K562 (cell line): ENCODE results near the gene PRTN3. TPM values are rescaled to one million over a fixed set of nuclear protein-coding genes. Genes with fewer than 3 reads are reported as not detected.

Experiments
- ATF1 ChIP-seq, 2 experiments: fragments of 450-650 bp in 1 of 2; IDR thresholded peaks; 2 replicates each; pipeline ENCODE4 v1.6.1; 2016; ENCODE audit warnings: missing compliant biosample characterization in 1 of 2, missing genetic modification characterization in 1 of 2
- CBX1 ChIP-seq: sonication (generic); IDR thresholded peaks from 2 replicates; pipeline ENCODE4 v1.6.1; 2016; ENCODE audit warnings: antibody characterized with exemption, low read depth, mild to moderate bottlenecking
- CREB1 ChIP-seq, 2 experiments: sonication (generic) in 1 of 2; formaldehyde crosslinking in 1 of 2; IDR thresholded peaks; 2 replicates each; pipeline versions ENCODE4 v1.6.1 to v1.8.0; 2012 to 2022; ENCODE audit warnings: inconsistent platforms in 1 of 2, mild to moderate bottlenecking in 1 of 2, missing genetic modification reagents in 1 of 2, moderate library complexity in 1 of 2
- CTBP1 ChIP-seq: fragments of 450-650 bp; IDR thresholded peaks from 2 replicates; pipeline ENCODE4 v1.6.1; 2016; ENCODE audit warnings: borderline replicate concordance
- CTCF ChIP-seq, 3 experiments: IDR thresholded peaks in 2 of 3; conservative IDR thresholded peaks in 1 of 3; 2 replicates each; pipeline ENCODE4 v1.5.1; 2011 to 2012; ENCODE audit warnings: low read length in 3 of 3, mild to moderate bottlenecking in 3 of 3, control low read depth in 2 of 3, improper control_type of control experiment in 1 of 3, inconsistent platforms in 1 of 3, low read depth in 1 of 3, mixed read lengths in 1 of 3, moderate library complexity in 1 of 3; ENCODE audit not compliant: insufficient read depth in 2 of 3
- CXXC5 ChIP-seq: fragments of 250-450 bp; sonication (Bioruptor Pico); IDR thresholded peaks from 2 replicates; pipeline ENCODE4 v1.8.0; 2022; ENCODE audit warnings: inconsistent platforms, mild to moderate bottlenecking, moderate library complexity
- FIP1L1 ChIP-seq: fragments of 200-400 bp; formaldehyde crosslinking; IDR thresholded peaks from 2 replicates; pipeline ENCODE4 v1.6.1; 2018; ENCODE audit warnings: mild to moderate bottlenecking, low read depth, low read length; ENCODE audit not compliant: poor library complexity, severe bottlenecking
- HMGN3 ChIP-seq: IDR thresholded peaks from 2 replicates; pipeline ENCODE4 v1.6.1; 2011; ENCODE audit warnings: borderline replicate concordance, low read depth, mild to moderate bottlenecking, mixed read lengths, low read length; ENCODE audit not compliant: insufficient read length; ENCODE audit errors: extremely low read depth
- HNRNPH1 ChIP-seq: fragments of 200-400 bp; formaldehyde crosslinking; optimal IDR thresholded peaks from 2 replicates; pipeline ENCODE3; 2017; ENCODE audit warnings: low read depth, mild to moderate bottlenecking, low read length, moderate library complexity
- L3MBTL2 ChIP-seq: fragments of 450-650 bp; IDR thresholded peaks from 2 replicates; pipeline ENCODE4 v1.6.1; 2016; ENCODE audit warnings: mild to moderate bottlenecking, moderate library complexity
- MAZ ChIP-seq, 2 experiments: fragments of 450-650 bp in 1 of 2; sonication (generic) in 1 of 2; formaldehyde crosslinking; IDR thresholded peaks in 1 of 2; conservative IDR thresholded peaks in 1 of 2; 2 replicates each; pipeline versions ENCODE4 v1.4.0 to v1.5.0; 2020; ENCODE audit warnings: mild to moderate bottlenecking in 1 of 2, missing genetic modification reagents in 1 of 2
- MNT ChIP-seq, 2 experiments: fragments of 450-650 bp; conservative IDR thresholded peaks; 2 replicates each; pipeline ENCODE4 v1.6.1; 2017; ENCODE audit warnings: mild to moderate bottlenecking in 2 of 2, moderate library complexity in 2 of 2
- PHF21A ChIP-seq: fragments of 450-650 bp; IDR thresholded peaks from 2 replicates; pipeline ENCODE4 v1.6.1; 2017; ENCODE audit warnings: low read depth, borderline replicate concordance
- RBFOX2 ChIP-seq: fragments of 200-400 bp; formaldehyde crosslinking; IDR thresholded peaks from 2 replicates; pipeline ENCODE4 v1.6.1; 2017; ENCODE audit warnings: low read depth, mild to moderate bottlenecking, low read length, moderate library complexity
- SAFB ChIP-seq: fragments of 200-400 bp; formaldehyde crosslinking; IDR thresholded peaks from 2 replicates; pipeline ENCODE4 v1.6.1; 2017; ENCODE audit warnings: low read depth, low read length, borderline replicate concordance
- SRF ChIP-seq, 2 experiments: fragments of 250-450, 450-650 bp in 1 of 2; sonication (Bioruptor Pico) in 1 of 2; sonication (generic) in 1 of 2; formaldehyde crosslinking; IDR thresholded peaks; 2 replicates each; pipeline versions ENCODE4 v1.5.0 to v1.5.1; 2020 to 2022; ENCODE audit warnings: mild to moderate bottlenecking in 1 of 2, missing genetic modification reagents in 1 of 2
- TEAD1 ChIP-seq, 2 experiments: fragments of 450-650 bp in 1 of 2; sonication (generic) in 1 of 2; formaldehyde crosslinking; IDR thresholded peaks; 2 replicates each; pipeline versions ENCODE4 v1.4.0 to v1.8.0; 2020 to 2022; ENCODE audit warnings: mild to moderate bottlenecking in 2 of 2, missing genetic modification reagents in 1 of 2
- ZNF282 ChIP-seq: sonication (generic); formaldehyde crosslinking; IDR thresholded peaks from 2 replicates; pipeline ENCODE4 v1.8.1; 2023; ENCODE audit warnings: missing genetic modification reagents
- polyA plus RNA-seq, 8 experiments: library from polyadenylated mRNA; depleted of rRNA in 4 of 8; stranded (reverse) in 5 of 8; unstranded in 3 of 8; fragments of >200 nt; fragmentation: Nextera tagmentation in 2 of 8; fragmentation: Illumina TruSeq in 1 of 8; extraction: Ambion mirVana in 2 of 8; extraction: Trizol in 1 of 8; gene quantifications; 2 replicates each; pipeline versions ENCODE4 v1.2.1 to v1.2.3, GENCODE V29; 2011 to 2014; ENCODE audit warnings: inconsistent platforms in 1 of 8, missing spikeins in 1 of 8
- total RNA-seq, 7 experiments: library from RNA; depleted of rRNA in 6 of 7; stranded (reverse); fragments of >200 nt in 6 of 7; fragmentation: Illumina TruSeq in 2 of 7; extraction: Trizol in 2 of 7; gene quantifications; 2 replicates each; pipeline versions ENCODE4 v1.2.1 to v1.2.3, GENCODE V29; 2011 to 2021; ENCODE audit warnings: low replicate concordance in 1 of 7

PRTN3 gene
- total and polyA plus RNA-seq, 9 of the 15 experiments (the other 6 are each of a cell fraction or from before 2014, with no cell fraction given), result 0.14 to 0.86 (median 0.43) TPM; not detected in 3

- peak; percentile 30 to 61; a peak in 2 of 4 replicates for TF ChIP-seq MAZ (CRISPR knock-in tag; conservative IDR thresholded peaks at IDR 0.05 in 1 of 2, IDR thresholded peaks at IDR 0.05 in 1 of 2)
- 0 out of 4 replicates have a peak, but pooled peaks of 1 of the 2 experiments have one; percentile 16 for TF ChIP-seq SRF (CRISPR knock-in tag; IDR thresholded peaks at IDR 0.05)
- TF ChIP-seq L3MBTL2, result peak; percentile 97
- TF ChIP-seq ZNF282 (CRISPR knock-in tag), result no peak
- TF ChIP-seq HNRNPH1, result no peak
- TF ChIP-seq SAFB, result peak; percentile 31; the same call in 1 of the 2 replicates
- 0 out of 4 replicates have a peak, but pooled peaks of 1 of the 2 experiments have one; percentile 22 for TF ChIP-seq TEAD1 (CRISPR knock-in tag; IDR thresholded peaks at IDR 0.05)
- TF ChIP-seq PHF21A, result 0 out of 2 replicates have a peak, but pooled peaks have one; percentile 5
- TF ChIP-seq CBX1, result no peak
- TF ChIP-seq RBFOX2, result peak; percentile 29; the same call in 1 of the 2 replicates
- no peak for TF ChIP-seq CTCF (IDR thresholded peaks at IDR 0.05 in 2 of 3, conservative IDR thresholded peaks at IDR 0.05 in 1 of 3; ENCODE audit: insufficient read depth in 2 of 3, low read depth in 1 of 3, low read length in 3 of 3)
- no peak for TF ChIP-seq CREB1 (IDR thresholded peaks at IDR 0.05)
- TF ChIP-seq CREB1 (CRISPR knock-in tag; IDR thresholded peaks at IDR 0.05), result peak; percentile 28; the same call in 1 of the 2 replicates
- no peak for TF ChIP-seq ATF1 (CRISPR knock-in tag; IDR thresholded peaks at IDR 0.05)
- 0 out of 2 replicates have a peak, but pooled peaks have one; percentile 8 for TF ChIP-seq ATF1 (tag; IDR thresholded peaks at IDR 0.05)
- 0 out of 2 replicates have a peak, but pooled peaks have one; percentile 8 for TF ChIP-seq CTBP1
- TF ChIP-seq HMGN3, result peak; percentile 16
- peak; percentile 74 for TF ChIP-seq FIP1L1
- 0 out of 4 replicates have a peak, but pooled peaks of 1 of the 2 experiments have one; percentile 22 for TF ChIP-seq MNT (conservative IDR thresholded peaks at IDR 0.05)
- peak; percentile 55 for TF ChIP-seq CXXC5 (CRISPR knock-in tag)
Measured at GRCh38 chr19:843180-843835, 2.5 kb downstream of the PRTN3 start (continued).
